ENCODE data around the gene SNCB. TPM values are rescaled to one million over a fixed set of nuclear protein-coding genes. Genes with fewer than 3 reads are reported as not detected.

Gene SNCB
- total and polyA plus RNA-seq, 2 donors (not counting 1 experiment from before 2014, with no cell fraction given), result 0.17 to 0.22 TPM

DNA sequence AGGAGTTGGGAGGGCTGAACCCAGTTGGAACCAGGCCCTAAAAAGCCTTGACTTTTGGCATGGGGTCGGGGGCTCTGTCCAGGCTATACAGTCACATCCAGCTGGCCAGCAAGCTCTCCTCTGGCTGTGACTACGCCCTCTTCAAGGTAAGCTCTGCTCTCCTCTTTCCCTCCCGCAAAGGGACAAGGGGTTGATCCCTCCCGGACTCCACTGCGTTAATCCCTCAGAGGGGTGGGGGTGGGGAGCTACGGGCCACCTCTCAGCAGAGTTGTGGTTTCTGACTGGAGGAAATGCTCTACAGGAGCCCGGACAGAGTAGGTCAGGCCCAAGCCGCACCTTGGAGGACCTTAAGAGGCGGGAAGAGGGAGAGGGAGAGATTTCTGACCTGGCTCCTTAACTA is 14.0 kb upstream of the SNCB start:
- Histone ChIP-seq H3K36me3 (ENCODE audit: control insufficient read depth, insufficient read depth, low read length) (no peaks in the 10 kb centered on the region), H3K9ac (ENCODE audit: insufficient read depth, low read length) (no peak overlapping the region), H3K9me3 (ENCODE audit: control insufficient read depth, insufficient read depth, low read depth, low read length) (no peaks in the 10 kb centered on the region), H3K27ac (ENCODE audit: insufficient read depth, low read length) (no peak overlapping the region), H2AFZ (ENCODE audit: low read length) (no peak overlapping the region), H3K79me2 (ENCODE audit: control insufficient read depth, insufficient read depth, low read length) (peaks cover 9% of the 10 kb centered on the region), H3K4me1 (ENCODE audit: control insufficient read depth, extremely low read depth, insufficient read depth, low read length) (peaks cover 11% of the 10 kb centered on the region), H3K4me3 (replicated peaks in 1 of 4; ENCODE audit: control extremely low read depth in 1 of 4, insufficient read depth in 1 of 4, low read depth in 3 of 4, low read length in 4 of 4) (no peak overlapping the region), H4K20me1 (ENCODE audit: control insufficient read depth, extremely low read depth, insufficient read depth, low read length) (no peaks in the 10 kb centered on the region), H3K4me2 (ENCODE audit: extremely low read depth, insufficient read depth, low read length) (no peak overlapping the region), H3K27me3 (ENCODE audit: control insufficient read depth, insufficient read depth, low read length) (no peaks in the 10 kb centered on the region)
- no peak for TF ChIP-seq EZH2 (IDR thresholded peaks at IDR 0.05; ENCODE audit: low read length, missing control alignments)
- TF ChIP-seq, protein P1, sequence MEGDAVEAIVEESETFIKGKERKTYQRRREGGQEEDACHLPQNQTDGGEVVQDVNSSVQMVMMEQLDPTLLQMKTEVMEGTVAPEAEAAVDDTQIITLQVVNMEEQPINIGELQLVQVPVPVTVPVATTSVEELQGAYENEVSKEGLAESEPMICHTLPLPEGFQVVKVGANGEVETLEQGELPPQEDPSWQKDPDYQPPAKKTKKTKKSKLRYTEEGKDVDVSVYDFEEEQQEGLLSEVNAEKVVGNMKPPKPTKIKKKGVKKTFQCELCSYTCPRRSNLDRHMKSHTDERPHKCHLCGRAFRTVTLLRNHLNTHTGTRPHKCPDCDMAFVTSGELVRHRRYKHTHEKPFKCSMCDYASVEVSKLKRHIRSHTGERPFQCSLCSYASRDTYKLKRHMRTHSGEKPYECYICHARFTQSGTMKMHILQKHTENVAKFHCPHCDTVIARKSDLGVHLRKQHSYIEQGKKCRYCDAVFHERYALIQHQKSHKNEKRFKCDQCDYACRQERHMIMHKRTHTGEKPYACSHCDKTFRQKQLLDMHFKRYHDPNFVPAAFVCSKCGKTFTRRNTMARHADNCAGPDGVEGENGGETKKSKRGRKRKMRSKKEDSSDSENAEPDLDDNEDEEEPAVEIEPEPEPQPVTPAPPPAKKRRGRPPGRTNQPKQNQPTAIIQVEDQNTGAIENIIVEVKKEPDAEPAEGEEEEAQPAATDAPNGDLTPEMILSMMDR (conservative IDR thresholded peaks at IDR 0.05 in 1 of 2, IDR thresholded peaks at IDR 0.05 in 1 of 2; ENCODE audit: low read depth in 1 of 2, low read length in 2 of 2), result no peak
- no peak for DNase-seq (ENCODE audit: low read depth in 2 of 2)

DNA sequence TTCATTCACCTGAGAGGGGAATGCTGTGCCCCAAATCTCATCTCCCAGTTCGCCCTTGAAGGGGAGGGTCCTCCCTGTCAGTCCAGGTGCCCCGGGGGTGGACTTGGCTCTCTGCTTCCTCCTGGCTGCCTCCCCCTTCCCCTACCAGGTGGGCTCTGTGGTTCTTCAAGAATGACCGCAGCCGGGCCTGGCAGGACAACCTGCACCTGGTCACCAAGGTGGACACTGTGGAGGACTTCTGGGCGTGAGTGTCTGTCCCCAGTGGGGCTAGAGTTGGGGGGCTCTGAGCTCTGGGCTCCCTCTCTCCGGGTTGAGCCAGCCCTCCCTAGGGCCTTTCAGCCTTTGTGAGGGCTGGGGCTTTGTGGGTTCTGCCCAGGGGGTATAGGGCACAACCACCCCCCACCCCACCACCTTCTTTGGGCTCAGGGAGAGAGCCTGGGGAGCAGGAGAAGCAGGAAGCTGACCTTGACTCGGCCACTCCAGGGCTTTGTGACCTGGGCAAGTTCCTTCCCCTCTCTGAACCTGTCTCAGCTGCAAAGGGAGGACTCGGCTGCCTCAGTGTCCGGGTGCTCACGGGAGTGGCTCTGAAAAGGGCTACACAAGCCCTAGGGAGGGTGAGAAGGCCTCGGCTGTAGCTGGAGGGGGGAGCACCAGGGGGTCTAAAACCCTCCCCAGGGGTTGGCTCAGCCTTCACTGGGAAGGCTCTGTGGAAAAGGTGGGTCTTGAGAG is 13.3 kb upstream of the SNCB start:
- H3K4me3 ChIP-seq (replicated peaks in 1 of 4; ENCODE audit: control extremely low read depth in 1 of 4, insufficient read depth in 1 of 4, low read depth in 3 of 4, low read length in 4 of 4), result no peak overlapping the region
- TF ChIP-seq, protein P1 (conservative IDR thresholded peaks at IDR 0.05 in 1 of 2, IDR thresholded peaks at IDR 0.05 in 1 of 2; ENCODE audit: low read depth in 1 of 2, low read length in 2 of 2), result no peak
- TF ChIP-seq EZH2 (IDR thresholded peaks at IDR 0.05; ENCODE audit: low read length, missing control alignments), result no peak
- peaks cover 11% of the 10 kb centered on the region for H3K4me1 ChIP-seq (ENCODE audit: control insufficient read depth, extremely low read depth, insufficient read depth, low read length)
- no peak overlapping the region for H3K4me2 ChIP-seq (ENCODE audit: extremely low read depth, insufficient read depth, low read length)
- DNase-seq (ENCODE audit: low read depth in 2 of 2), result no peak
- H4K20me1 ChIP-seq (ENCODE audit: control insufficient read depth, extremely low read depth, insufficient read depth, low read length), result no peaks in the 10 kb centered on the region
- no peak overlapping the region for H2AFZ ChIP-seq (ENCODE audit: low read length)
- H3K9me3 ChIP-seq (ENCODE audit: control insufficient read depth, insufficient read depth, low read depth, low read length), result no peaks in the 10 kb centered on the region
- no peaks in the 10 kb centered on the region for H3K36me3 ChIP-seq (ENCODE audit: control insufficient read depth, insufficient read depth, low read length)
- no peak overlapping the region for H3K9ac ChIP-seq (ENCODE audit: insufficient read depth, low read length)
- H3K27me3 ChIP-seq (ENCODE audit: control insufficient read depth, insufficient read depth, low read length), result no peaks in the 10 kb centered on the region
- H3K27ac ChIP-seq (ENCODE audit: insufficient read depth, low read length), result no peak overlapping the region
- peaks cover 7% of the 10 kb centered on the region for H3K79me2 ChIP-seq (ENCODE audit: control insufficient read depth, insufficient read depth, low read length)

DNA sequence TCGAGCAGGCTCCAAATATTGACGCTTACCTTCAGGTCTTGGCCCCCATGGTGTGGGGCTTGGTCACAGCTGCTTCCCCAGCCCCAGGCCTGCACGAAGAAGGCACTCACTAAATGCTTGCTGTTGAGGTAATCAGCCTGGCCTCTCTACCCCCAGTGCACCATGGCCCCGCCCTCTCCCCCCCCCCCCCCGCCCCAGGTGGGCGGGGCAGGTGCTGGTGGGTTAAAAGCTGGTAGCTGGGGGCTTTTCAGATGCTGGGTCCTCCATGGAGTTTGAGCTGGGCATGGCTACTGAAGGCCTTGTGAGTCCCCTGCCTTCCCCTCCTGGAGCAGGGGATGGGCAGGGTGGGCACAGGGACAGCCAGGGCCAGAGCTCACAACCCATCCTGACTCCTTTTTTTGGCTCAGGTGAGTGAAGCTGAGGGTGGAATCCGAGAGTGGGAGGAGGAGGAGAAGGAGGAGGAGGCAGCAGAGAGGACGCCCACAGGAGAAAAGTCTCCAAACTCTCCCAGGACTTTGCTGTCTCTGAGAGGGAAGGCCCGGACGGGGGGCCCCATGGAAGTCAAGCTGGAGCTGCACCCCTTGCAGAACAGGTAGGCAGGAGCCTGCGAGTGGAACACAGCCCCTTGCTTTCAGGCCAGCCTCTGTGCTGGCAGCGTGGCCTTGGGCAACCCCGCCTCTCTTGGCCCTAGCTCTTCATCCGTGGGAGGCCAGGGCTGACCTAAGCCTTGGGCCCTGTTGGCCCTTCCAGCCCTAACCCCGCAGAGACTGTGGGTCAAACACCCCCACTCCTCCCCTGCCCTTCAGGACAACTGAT is 12.5 kb upstream of the SNCB start:
- Histone ChIP-seq H3K4me1 (ENCODE audit: control insufficient read depth, extremely low read depth, insufficient read depth, low read length) (peaks cover 4% of the 10 kb centered on the region), H3K79me2 (ENCODE audit: control insufficient read depth, insufficient read depth, low read length) (peaks cover under 1% of the 10 kb centered on the region), H4K20me1 (ENCODE audit: control insufficient read depth, extremely low read depth, insufficient read depth, low read length) (no peaks in the 10 kb centered on the region), H3K27ac (ENCODE audit: insufficient read depth, low read length) (no peak overlapping the region), H3K9ac (ENCODE audit: insufficient read depth, low read length) (no peak overlapping the region), H3K4me2 (ENCODE audit: extremely low read depth, insufficient read depth, low read length) (no peak overlapping the region), H3K27me3 (ENCODE audit: control insufficient read depth, insufficient read depth, low read length) (no peaks in the 10 kb centered on the region), H3K36me3 (ENCODE audit: control insufficient read depth, insufficient read depth, low read length) (no peaks in the 10 kb centered on the region), H3K4me3 (replicated peaks in 1 of 4; ENCODE audit: control extremely low read depth in 1 of 4, insufficient read depth in 1 of 4, low read depth in 3 of 4, low read length in 4 of 4) (no peak overlapping the region), H3K9me3 (ENCODE audit: control insufficient read depth, insufficient read depth, low read depth, low read length) (no peaks in the 10 kb centered on the region), H2AFZ (ENCODE audit: low read length) (no peak overlapping the region)
- no peak for TF ChIP-seq EZH2 (IDR thresholded peaks at IDR 0.05; ENCODE audit: low read length, missing control alignments)
- TF ChIP-seq, protein P1 (conservative IDR thresholded peaks at IDR 0.05 in 1 of 2, IDR thresholded peaks at IDR 0.05 in 1 of 2; ENCODE audit: low read depth in 1 of 2, low read length in 2 of 2), result no peak
- DNase-seq (ENCODE audit: low read depth in 2 of 2), result no peak
